ENCODE data around the gene HRAS.

GRCh38 chr11:535210-535518 lies 212 bp downstream of the HRAS start:
- TF ChIP-seq CTCF (conservative IDR thresholded peaks at IDR 0.05; ENCODE audit: low read length) (no peak), EZH2phosphoT487 (IDR thresholded peaks at IDR 0.05; ENCODE audit: borderline replicate concordance) (no peak)
